Mucosa of descending colon (tissue), 3 donors: Measurements from ENCODE around the gene PCSK5. TPM values are rescaled to one million over a fixed set of nuclear protein-coding genes. Genes with fewer than 3 reads are reported as not detected.

Experiments used
- ATAC-seq: fragments of 200-7000 bp; cut with Tn5 transposase; one replicate; pipeline ENCODE4 v1.9.1; 2020; ENCODE audit warnings: mild to moderate bottlenecking, moderate library complexity
- DNase-seq, 3 donors: peaks; one replicate each; pipeline ENCODE4 v3.0.0-alpha.2; 2020
- H3K36me3 ChIP-seq: fragments of 200-600 bp; one replicate; pipeline ENCODE4 v1.8.0; 2021; ENCODE audit warnings: low read depth, mild to moderate bottlenecking
- H3K4me1 ChIP-seq: fragments of 200-600 bp; one replicate; pipeline ENCODE4 v1.8.0; 2021; ENCODE audit warnings: low read depth, mild to moderate bottlenecking
- H3K4me3 ChIP-seq: fragments of 200-600 bp; one replicate; pipeline ENCODE4 v1.8.0; 2021; ENCODE audit warnings: mild to moderate bottlenecking
- H3K9me3 ChIP-seq: fragments of 200-600 bp; one replicate; pipeline ENCODE4 v1.8.0; 2021; ENCODE audit warnings: mild to moderate bottlenecking
- CTCF ChIP-seq: fragments of 200-600 bp; IDR thresholded peaks from one replicate; pipeline ENCODE4 v1.8.0; 2022; ENCODE audit warnings: antibody characterized with exemption, mild to moderate bottlenecking
- intact Hi-C, 2 donors: fragments of 100-400 bp; cut with DNase I in 1 of 2; cut with micrococcal nuclease in 1 of 2; formaldehyde crosslinking; loops; one replicate each; pipeline versions ENCODE4 v1.11.0 to v1.11.1; 2022; cut with DNase I, micrococcal nuclease
- total RNA-seq, 3 donors: library from RNA; stranded (reverse); fragmentation: NEBNext Ultra II Directional in 2 of 3; extraction: Animal tissue kit (Norgen Biotek cat#: 25700) in 2 of 3; gene quantifications; one replicate each; pipeline versions ENCODE4 v1.2.1 to v1.2.4, GENCODE V29; 2021 to 2023
- donor health status: DM: no; HTN: no; CAD: no; lungs with moderate emphysema.
- donor health status: DM: no; HTN: no; CAD: no.
- donor health status: DM: no; HTN: yes; CAD: no.

PCSK5 gene
- total RNA-seq, 3 donors from 2014 or later, result 44.3 to 82.0 (median 53.3) TPM

GRCh38 chr9:76203373-76203772, 312.9 kb downstream of the PCSK5 start:
- Histone ChIP-seq H3K4me3 (no peak overlapping the region), H3K4me1 (no peaks in the 10 kb centered on the region), H3K9me3 (no peaks in the 10 kb centered on the region), H3K36me3 (no peaks in the 10 kb centered on the region)
- ATAC-seq (peak; percentile 78), DNase-seq (peak in 2 of 3 donors; percentile 31 to 71)
- intact Hi-C loops, result no loop called here
- TF ChIP-seq CTCF, result no peak

- no peak overlapping the region for H3K4me3 ChIP-seq
- H3K4me1 ChIP-seq, result no peaks in the 10 kb centered on the region
- intact Hi-C loops, result no loop called here
- ATAC-seq (no peak), DNase-seq (no peak)
- no peaks in the 10 kb centered on the region for H3K9me3 ChIP-seq
- H3K36me3 ChIP-seq, result no peaks in the 10 kb centered on the region
- TF ChIP-seq CTCF, result no peak
Measured at GRCh38 chr9:76206821-76207220, 316.3 kb downstream of the PCSK5 start.

GRCh38 chr9:76213751-76214150, 323.3 kb downstream of the PCSK5 start:
- H3K4me1 ChIP-seq, result no peaks in the 10 kb centered on the region
- ATAC-seq (no peak), DNase-seq (no peak)
- H3K9me3 ChIP-seq, result no peaks in the 10 kb centered on the region
- H3K4me3 ChIP-seq, result no peak overlapping the region
- intact Hi-C loops, result no loop called here
- TF ChIP-seq CTCF, result no peak
- no peaks in the 10 kb centered on the region for H3K36me3 ChIP-seq

GRCh38 chr9:76215066-76215465, 324.6 kb downstream of the PCSK5 start:
- no peak for TF ChIP-seq CTCF
- no peaks in the 10 kb centered on the region for H3K4me1 ChIP-seq
- H3K4me3 ChIP-seq, result no peak overlapping the region
- DNase-seq (peak in 1 of 3 donors; percentile 10), ATAC-seq (no peak)
- H3K36me3 ChIP-seq, result no peaks in the 10 kb centered on the region
- no peaks in the 10 kb centered on the region for H3K9me3 ChIP-seq
- intact Hi-C loops, result no loop called here

GRCh38 chr9:76216161-76216649, 325.7 kb downstream of the PCSK5 start:
- DNase-seq (no peak), ATAC-seq (peak; percentile 59)
- no peak for TF ChIP-seq CTCF
- intact Hi-C loops, result no loop called here
- Histone ChIP-seq H3K36me3 (no peaks in the 10 kb centered on the region), H3K4me3 (no peak overlapping the region), H3K9me3 (no peaks in the 10 kb centered on the region), H3K4me1 (no peaks in the 10 kb centered on the region)
